SK-N-SH treated with all-trans-retinoic acid at 6 μM for 48 hours (cell line): ENCODE measurements around the gene OPN4.

ENCODE experiments used
- ARNTL ChIP-seq: fragments of 450-650 bp; formaldehyde crosslinking; IDR thresholded peaks from 2 replicates; pipeline ENCODE4 v1.5.0; 2020; ENCODE audit warnings: low read depth, mild to moderate bottlenecking, moderate library complexity, borderline replicate concordance
- BACH2 ChIP-seq: fragments of 250-450 bp; sonication (Bioruptor Pico); IDR thresholded peaks from 2 replicates; pipeline ENCODE4 v1.9.0; 2021; ENCODE audit warnings: mild to moderate bottlenecking, borderline replicate concordance
- CSDC2 ChIP-seq: fragments of 250-450 bp; sonication (Bioruptor Pico); IDR thresholded peaks from 2 replicates; pipeline ENCODE4 v1.5.0; 2020; ENCODE audit warnings: mild to moderate bottlenecking, moderate library complexity
- GLIS3 ChIP-seq: fragments of 250-450 bp; sonication (Bioruptor Pico); IDR thresholded peaks from 2 replicates; pipeline ENCODE4 v1.5.0; 2020; ENCODE audit warnings: mild to moderate bottlenecking, moderate library complexity
- POU6F1 ChIP-seq: fragments of 250-450 bp; sonication (Bioruptor Pico); IDR thresholded peaks from 2 replicates; pipeline ENCODE4 v1.8.0; 2021; ENCODE audit warnings: low read depth, mild to moderate bottlenecking, moderate library complexity, borderline replicate concordance
- PPARA ChIP-seq: fragments of 250-450 bp; sonication (Bioruptor Pico); IDR thresholded peaks from 2 replicates; pipeline ENCODE4 v1.5.0; 2020; ENCODE audit warnings: mild to moderate bottlenecking, borderline replicate concordance
- RARB ChIP-seq: fragments of 250-450 bp; sonication (Bioruptor Pico); IDR thresholded peaks from 2 replicates; pipeline ENCODE4 v1.8.0; 2021; ENCODE audit warnings: mild to moderate bottlenecking, moderate library complexity
- SNAI2 ChIP-seq: fragments of 250-450 bp; sonication (Bioruptor Pico); IDR thresholded peaks from 2 replicates; pipeline ENCODE4 v1.5.0; 2020; ENCODE audit warnings: mild to moderate bottlenecking, moderate library complexity
- ZC3H10 ChIP-seq: fragments of 250-450 bp; sonication (Bioruptor Pico); IDR thresholded peaks from 2 replicates; pipeline ENCODE4 v1.5.1; 2021; ENCODE audit warnings: mild to moderate bottlenecking, moderate library complexity
- ZNF70 ChIP-seq: fragments of 450-650 bp; formaldehyde crosslinking; IDR thresholded peaks from 2 replicates; pipeline ENCODE4 v1.5.0; 2020; ENCODE audit warnings: mild to moderate bottlenecking, moderate library complexity
- ZNF8 ChIP-seq: fragments of 450-650 bp; formaldehyde crosslinking; IDR thresholded peaks from 2 replicates; pipeline ENCODE4 v1.5.0; 2020; ENCODE audit warnings: mild to moderate bottlenecking, moderate library complexity
- TF ChIP-seq, protein P1 (sequence below): fragments of 250-450 bp; sonication (Bioruptor Pico); IDR thresholded peaks from 2 replicates; pipeline ENCODE4 v1.5.1; 2021; ENCODE audit warnings: mild to moderate bottlenecking, moderate library complexity
- TF ChIP-seq, protein P2 (sequence below): fragments of 250-450 bp; sonication (Bioruptor Pico); IDR thresholded peaks from 2 replicates; pipeline ENCODE4 v1.8.0; 2020; ENCODE audit warnings: mild to moderate bottlenecking, moderate library complexity, borderline replicate concordance

GRCh38 chr10:86708783-86709380, 54.5 kb downstream of the OPN4 start:
- TF ChIP-seq, protein P1, sequence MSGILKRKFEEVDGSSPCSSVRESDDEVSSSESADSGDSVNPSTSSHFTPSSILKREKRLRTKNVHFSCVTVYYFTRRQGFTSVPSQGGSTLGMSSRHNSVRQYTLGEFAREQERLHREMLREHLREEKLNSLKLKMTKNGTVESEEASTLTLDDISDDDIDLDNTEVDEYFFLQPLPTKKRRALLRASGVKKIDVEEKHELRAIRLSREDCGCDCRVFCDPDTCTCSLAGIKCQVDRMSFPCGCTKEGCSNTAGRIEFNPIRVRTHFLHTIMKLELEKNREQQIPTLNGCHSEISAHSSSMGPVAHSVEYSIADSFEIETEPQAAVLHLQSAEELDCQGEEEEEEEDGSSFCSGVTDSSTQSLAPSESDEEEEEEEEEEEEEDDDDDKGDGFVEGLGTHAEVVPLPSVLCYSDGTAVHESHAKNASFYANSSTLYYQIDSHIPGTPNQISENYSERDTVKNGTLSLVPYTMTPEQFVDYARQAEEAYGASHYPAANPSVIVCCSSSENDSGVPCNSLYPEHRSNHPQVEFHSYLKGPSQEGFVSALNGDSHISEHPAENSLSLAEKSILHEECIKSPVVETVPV (CRISPR knock-in tag) = no peak
- TF ChIP-seq ZC3H10 (CRISPR knock-in tag) (no peak), POU6F1 (CRISPR knock-in tag) (no peak), BACH2 (no peak), ZNF8 (no peak), ZNF70 (CRISPR knock-in tag) (no peak), CSDC2 (no peak), ARNTL (CRISPR knock-in tag) (no peak), GLIS3 (no peak), SNAI2 (no peak), RARB (CRISPR knock-in tag) (no peak), PPARA (no peak)
- TF ChIP-seq, protein P2, sequence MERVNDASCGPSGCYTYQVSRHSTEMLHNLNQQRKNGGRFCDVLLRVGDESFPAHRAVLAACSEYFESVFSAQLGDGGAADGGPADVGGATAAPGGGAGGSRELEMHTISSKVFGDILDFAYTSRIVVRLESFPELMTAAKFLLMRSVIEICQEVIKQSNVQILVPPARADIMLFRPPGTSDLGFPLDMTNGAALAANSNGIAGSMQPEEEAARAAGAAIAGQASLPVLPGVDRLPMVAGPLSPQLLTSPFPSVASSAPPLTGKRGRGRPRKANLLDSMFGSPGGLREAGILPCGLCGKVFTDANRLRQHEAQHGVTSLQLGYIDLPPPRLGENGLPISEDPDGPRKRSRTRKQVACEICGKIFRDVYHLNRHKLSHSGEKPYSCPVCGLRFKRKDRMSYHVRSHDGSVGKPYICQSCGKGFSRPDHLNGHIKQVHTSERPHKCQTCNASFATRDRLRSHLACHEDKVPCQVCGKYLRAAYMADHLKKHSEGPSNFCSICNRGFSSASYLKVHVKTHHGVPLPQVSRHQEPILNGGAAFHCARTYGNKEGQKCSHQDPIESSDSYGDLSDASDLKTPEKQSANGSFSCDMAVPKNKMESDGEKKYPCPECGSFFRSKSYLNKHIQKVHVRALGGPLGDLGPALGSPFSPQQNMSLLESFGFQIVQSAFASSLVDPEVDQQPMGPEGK (CRISPR knock-in tag) = no peak
